Measurements from ENCODE around the gene MPV17L2.

MPV17L2 gene

DNA sequence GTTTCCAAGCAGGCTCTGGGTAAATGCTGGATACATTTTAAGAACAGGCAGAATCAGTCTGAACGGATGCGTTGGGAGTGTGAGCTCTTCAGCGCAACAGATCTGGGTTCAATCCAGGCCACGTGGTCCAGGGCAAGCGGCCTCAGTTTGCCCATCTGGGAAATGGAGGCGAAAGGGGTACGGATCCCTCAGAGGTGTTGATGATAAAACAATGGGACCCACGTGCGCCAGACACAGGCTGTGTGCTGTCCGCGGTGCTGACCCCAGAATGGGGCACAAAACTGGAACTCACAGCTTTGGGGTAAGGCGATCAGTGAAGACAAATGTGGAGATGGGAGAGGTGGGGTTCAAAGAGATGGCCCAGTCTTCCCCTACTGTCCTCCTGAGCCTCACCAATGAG is 46.3 kb downstream of the MPV17L2 start:
- DNase-seq (ENCODE audit: low spot score) = peak; percentile 62

- DNase-seq (ENCODE audit: low spot score) = no peak
Measured at GRCh38 chr19:18245297-18245696, 52.3 kb downstream of the MPV17L2 start.
